ENCODE data around the gene CHFR.
"Not testable (repeated sequence)": the region's sequence is repeated elsewhere in the genome, so short reads cannot be mapped to it uniquely, and the experiment has no call there.

Gene CHFR

DNA sequence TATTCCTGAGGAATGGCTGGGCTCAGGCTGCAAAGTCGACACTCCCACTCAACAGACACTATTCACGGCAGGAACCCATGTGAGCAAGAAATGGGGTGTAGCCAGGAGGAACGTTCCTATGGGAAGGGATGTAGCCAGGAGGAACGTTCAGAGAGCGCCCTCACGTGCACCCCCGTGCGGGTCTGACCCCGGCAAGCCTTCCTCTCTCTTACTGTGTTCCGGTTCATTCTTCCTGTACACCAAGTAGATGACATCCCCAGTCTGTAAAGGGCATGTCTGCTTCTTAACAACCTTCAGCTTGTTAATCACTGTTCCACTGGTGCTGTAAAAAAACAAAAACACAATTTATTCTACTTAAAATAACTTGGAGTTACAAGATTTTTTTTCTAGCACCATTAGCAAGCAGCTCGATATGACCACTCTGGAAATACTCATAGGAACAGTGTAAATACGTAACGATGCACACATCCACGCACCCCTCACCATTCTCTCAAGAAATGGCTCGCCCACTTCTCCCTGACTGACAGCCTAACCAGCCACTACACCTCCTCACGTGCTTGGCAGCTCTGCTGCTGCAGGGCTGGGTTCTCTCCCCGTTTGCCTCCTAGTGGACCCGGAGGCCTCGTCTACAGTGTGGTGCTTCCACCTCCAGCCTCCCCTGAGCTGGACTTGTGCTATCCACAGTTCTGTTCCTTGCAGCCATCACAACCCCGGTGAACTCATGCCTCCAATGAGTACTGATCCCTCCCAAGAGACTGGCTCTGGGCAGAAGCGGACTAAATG is 15.1 kb downstream of the CHFR start:
- TF ChIP-seq, protein P1, sequence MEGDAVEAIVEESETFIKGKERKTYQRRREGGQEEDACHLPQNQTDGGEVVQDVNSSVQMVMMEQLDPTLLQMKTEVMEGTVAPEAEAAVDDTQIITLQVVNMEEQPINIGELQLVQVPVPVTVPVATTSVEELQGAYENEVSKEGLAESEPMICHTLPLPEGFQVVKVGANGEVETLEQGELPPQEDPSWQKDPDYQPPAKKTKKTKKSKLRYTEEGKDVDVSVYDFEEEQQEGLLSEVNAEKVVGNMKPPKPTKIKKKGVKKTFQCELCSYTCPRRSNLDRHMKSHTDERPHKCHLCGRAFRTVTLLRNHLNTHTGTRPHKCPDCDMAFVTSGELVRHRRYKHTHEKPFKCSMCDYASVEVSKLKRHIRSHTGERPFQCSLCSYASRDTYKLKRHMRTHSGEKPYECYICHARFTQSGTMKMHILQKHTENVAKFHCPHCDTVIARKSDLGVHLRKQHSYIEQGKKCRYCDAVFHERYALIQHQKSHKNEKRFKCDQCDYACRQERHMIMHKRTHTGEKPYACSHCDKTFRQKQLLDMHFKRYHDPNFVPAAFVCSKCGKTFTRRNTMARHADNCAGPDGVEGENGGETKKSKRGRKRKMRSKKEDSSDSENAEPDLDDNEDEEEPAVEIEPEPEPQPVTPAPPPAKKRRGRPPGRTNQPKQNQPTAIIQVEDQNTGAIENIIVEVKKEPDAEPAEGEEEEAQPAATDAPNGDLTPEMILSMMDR (IDR thresholded peaks at IDR 0.05; ENCODE audit: extremely low read depth, missing control alignments): no peak
- no peak for DNase-seq (ENCODE audit: low spot score)

DNA sequence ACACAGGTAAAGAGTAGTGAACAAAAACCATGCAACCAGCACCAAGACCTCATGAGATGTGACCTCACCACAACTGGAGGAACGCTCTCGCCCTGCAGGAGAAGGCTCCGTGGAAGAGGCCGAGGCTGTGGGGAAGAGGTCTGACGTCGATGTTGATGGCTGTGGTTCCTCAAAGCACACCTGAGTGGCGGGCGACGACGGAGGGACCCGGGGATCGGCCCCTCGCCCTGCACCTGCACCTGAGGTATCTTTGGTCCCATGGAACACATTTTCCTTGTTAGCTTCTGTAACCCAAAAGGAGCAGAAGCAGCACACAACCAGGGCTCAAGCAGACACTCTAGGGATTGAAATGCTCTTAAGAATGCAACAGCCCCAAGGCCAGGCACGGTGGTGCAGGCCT is 17.9 kb downstream of the CHFR start:
- DNase-seq (ENCODE audit: low spot score): no peak
- TF ChIP-seq, protein P1 (IDR thresholded peaks at IDR 0.05; ENCODE audit: extremely low read depth, missing control alignments): no peak

DNA sequence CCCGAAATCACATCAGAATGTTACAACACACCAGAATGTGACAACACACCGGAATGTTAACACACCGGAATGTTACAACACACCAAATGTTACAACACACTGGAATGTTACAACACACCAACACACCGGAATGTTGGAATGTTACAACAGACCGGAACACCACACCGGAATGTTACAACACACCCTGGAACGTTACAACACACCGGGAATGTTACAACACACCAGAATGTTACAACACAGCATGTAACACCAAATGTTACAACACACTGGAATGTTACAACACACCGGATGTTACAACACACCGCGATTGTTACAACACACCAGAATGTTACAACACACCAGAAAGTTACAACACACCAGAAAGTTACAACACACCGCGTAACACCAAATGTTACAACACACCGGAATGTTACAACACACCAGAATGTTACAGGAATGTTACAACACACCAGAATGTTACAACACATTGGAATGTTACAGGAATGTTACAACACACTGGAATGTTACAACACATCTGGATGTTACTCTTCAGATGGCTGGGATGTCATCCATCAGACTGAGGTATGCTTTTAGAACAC is 21.1 kb downstream of the CHFR start:
- TF ChIP-seq, protein P1 (IDR thresholded peaks at IDR 0.05; ENCODE audit: extremely low read depth, missing control alignments): no peak
- DNase-seq (ENCODE audit: low spot score): no peak

DNA sequence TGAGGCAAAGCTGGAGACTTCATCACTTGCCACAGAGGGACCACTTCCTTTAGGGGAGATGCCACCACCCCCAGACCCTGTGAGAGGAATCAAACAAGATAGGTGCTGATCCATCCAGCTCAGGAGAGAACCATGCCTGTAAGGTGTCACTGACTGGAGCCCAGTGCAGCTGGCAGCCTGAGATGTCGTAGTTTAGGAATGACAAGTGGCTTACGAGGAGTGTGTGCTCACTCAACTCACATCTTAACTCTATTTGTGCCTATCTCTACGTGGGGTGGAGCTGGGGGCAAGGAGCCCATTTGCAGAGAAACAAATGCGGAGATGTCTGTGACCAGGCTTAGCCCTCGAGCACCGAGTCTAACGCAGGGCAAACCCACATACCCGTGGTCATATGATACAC is 25.8 kb downstream of the CHFR start:
- no peak for DNase-seq (ENCODE audit: low spot score)
- TF ChIP-seq, protein P1 (IDR thresholded peaks at IDR 0.05; ENCODE audit: extremely low read depth, missing control alignments): no peak

DNA sequence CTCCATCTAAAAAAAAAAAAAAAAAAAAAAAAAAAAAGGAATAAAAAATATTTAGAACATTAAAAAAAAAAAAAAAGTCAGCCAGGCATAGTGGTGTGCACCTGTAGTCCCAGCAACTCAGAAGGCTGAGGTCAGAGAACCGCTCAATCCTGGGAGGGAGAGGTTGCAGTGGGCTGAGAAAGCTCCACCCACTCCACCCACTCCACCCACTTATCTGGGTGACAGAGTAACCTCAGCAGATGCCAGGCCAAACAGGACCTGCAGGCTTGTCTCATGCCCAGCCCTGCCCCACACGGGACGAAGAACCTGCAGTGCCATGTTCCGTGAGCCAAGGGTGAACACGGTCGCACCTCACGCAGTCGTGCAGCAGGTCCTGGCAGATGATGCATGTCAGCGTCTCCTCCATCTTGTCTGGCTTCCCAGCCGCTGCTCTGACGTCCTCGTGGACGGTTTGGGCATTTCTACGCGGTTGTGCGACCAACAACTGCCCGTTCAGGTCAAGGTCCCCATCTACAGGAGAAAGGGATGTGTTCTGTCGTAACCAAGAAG is 28.6 kb downstream of the CHFR start:
- TF ChIP-seq, protein P1 (IDR thresholded peaks at IDR 0.05; ENCODE audit: extremely low read depth, missing control alignments): no peak
- DNase-seq (ENCODE audit: low spot score): no peak

DNA sequence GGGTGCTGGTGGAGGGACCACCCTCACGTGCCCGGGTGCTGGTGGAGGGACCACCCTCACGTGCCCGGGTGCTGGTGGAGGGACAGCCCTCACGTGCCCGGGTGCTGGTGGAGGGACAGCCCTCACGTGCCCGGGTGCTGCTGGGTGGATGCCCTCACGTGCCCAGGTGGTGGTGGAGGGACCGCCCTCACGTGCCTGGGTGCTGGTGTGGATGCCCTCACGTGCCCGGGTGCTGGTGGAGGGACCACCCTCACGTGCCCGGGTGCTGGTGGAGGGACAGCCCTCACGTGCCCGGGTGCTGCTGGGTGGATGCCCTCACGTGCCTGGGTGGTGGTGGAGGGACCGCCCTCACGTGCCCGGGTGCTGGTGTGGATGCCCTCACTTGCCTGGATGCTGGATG is 30.4 kb downstream of the CHFR start:
- not testable (repeated sequence) for DNase-seq (ENCODE audit: low spot score)

DNA sequence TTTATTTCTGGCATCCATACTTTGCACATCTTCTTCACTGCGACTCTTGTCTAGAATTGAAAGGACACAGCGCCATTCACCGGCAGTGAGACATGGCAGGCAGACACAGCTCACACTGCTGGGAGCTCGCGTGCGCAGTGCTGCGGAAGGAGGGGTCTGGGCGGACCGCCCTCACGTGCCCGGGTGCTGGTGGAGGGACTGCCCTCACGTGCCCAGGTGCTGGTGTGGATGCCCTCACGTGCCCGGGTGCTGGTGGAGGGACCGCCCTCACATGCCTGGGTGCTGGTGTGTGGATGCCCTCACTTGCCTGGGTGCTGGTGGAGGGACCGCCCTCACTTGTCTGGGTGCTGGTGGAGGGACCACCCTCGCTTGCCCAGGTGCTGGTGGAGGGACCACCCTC is 30.8 kb downstream of the CHFR start:
- no peak for DNase-seq (ENCODE audit: low spot score)
- TF ChIP-seq, protein P1 (IDR thresholded peaks at IDR 0.05; ENCODE audit: extremely low read depth, missing control alignments): no peak

DNA sequence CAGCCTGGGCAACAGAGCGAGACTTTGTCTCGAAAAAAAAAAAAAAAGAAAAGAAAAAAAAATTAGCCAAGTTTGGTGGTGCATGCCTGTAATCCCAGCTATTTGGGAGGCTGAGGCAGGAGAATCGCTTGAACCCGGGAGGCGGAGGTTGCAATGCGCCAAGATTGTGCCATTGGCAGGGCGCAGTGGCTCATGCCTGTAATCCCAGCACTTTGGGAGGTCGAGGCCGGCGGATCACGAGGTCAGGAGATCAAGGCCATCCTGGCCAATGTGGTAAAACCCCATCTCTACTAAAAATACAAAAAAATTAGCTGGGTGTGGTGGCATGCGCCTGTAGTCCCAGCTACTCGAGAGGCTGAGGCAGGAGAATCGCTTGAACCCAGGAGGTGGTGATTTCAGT is 32.2 kb downstream of the CHFR start:
- not testable (repeated sequence) for DNase-seq (ENCODE audit: low spot score)

All from GM20000 (cell line).